HG02970 (cell line): Measurements from ENCODE around the gene OLIG2.

Experiments used
- ATAC-seq: cut with Tn5 transposase; IDR thresholded peaks from one replicate; pipeline ENCODE4 v1.9.1; 2021; ENCODE audit warnings: mild to moderate bottlenecking, moderate library complexity, moderate number of reproducible peaks; ENCODE audit not compliant: unreplicated experiment, low FRiP score

Gene OLIG2

GRCh38 chr21:33019516-33019884 is 6.2 kb upstream of the OLIG2 start:
- ATAC-seq = no peak

DNA sequence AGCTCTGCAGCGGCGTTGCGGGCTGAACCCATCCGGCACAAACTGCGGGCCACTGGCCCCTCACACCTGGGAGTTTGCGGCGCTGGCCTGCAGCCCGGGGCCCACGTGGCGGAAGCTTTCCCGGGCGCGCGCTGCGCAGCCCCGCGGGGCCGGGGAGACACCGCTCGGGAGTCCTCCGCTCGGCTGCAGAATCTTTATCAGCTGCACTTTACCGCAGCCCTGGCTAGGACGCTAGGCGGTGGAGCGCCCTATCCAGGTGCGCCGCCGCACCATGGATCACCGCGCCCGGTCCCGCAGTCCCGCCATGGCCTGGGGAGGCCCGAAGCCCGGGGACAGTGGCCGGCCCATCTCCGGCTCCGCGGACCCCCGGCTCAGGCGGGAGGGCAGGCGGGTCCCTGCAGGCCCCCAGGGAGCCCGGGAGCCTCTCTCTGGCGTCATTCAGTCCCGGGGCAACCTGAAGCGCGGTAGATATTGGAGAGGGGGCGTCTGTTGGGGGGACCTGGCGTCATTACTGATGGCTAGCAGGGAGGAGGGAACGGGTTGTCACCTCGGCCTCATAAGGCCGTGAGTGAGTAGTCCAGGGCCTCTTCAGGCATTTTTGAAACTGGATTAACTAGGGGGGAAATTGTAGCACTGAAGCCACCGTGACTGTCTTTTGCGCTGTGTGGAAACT is 5.7 kb upstream of the OLIG2 start:
- no peak for ATAC-seq

- ATAC-seq = no peak
Observed at GRCh38 chr21:33020558-33021100, 5.1 kb upstream of the OLIG2 start.

GRCh38 chr21:33021150-33021549 is 4.6 kb upstream of the OLIG2 start:
- no peak for ATAC-seq

- no peak for ATAC-seq
Observed at GRCh38 chr21:33021667-33022066, 4.1 kb upstream of the OLIG2 start.

DNA sequence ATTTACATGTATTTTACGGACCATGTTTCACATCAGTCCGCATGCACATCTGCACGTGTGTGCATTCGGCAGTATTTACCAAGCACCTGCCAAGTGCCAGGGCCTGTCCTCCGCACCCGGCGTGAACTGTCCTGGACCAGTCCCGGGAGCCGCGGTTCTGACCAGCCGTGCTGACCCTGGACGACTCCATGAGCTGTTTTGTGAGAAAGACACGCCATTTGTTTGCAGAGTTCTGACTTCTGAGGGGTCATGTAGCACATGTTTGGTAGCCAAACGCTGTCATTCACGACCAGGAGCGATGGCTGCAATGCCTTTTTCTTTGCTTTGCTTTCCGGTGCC is 3.3 kb upstream of the OLIG2 start:
- no peak for ATAC-seq

DNA sequence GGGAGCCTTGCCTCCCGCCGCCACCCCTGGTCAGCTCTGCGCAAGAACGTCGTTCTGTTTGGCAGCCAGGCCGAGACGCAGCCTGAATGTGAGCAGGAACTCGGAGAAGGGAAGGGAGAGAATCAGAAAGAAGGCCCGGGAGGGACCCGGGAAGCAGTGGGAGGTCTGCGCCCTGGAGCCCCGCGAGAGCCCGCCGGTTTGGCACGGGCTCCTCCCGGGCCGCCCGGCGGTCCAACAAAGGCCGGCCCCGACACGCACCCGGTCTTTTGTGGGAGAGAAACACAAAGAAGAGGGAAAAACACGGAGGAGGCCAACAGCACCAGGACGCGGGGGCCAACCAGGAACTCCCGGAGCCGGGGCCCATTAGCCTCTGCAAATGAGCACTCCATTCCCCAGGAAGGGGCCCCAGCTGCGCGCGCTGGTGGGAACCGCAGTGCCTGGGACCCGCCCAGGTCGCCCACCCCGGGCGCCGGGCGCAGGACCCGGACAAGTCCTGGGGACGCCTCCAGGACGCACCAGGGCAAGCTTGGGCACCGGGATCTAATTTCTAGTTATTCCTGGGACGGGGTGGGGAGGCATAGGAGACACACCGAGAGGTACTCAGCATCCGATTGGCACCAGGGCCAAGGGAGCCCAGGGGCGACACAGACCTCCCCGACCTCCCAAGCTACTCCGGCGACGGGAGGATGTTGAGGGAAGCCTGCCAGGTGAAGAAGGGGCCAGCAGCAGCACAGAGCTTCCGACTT is 2.7 kb upstream of the OLIG2 start:
- ATAC-seq = no peak

DNA sequence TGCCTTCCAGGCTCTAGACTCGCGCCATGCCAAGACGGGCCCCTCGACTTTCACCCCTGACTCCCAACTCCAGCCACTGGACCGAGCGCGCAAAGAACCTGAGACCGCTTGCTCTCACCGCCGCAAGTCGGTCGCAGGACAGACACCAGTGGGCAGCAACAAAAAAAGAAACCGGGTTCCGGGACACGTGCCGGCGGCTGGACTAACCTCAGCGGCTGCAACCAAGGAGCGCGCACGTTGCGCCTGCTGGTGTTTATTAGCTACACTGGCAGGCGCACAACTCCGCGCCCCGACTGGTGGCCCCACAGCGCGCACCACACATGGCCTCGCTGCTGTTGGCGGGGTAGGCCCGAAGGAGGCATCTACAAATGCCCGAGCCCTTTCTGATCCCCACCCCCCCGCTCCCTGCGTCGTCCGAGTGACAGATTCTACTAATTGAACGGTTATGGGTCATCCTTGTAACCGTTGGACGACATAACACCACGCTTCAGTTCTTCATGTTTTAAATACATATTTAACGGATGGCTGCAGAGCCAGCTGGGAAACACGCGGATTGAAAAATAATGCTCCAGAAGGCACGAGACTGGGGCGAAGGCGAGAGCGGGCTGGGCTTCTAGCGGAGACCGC is 2.0 kb upstream of the OLIG2 start:
- ATAC-seq = no peak

DNA sequence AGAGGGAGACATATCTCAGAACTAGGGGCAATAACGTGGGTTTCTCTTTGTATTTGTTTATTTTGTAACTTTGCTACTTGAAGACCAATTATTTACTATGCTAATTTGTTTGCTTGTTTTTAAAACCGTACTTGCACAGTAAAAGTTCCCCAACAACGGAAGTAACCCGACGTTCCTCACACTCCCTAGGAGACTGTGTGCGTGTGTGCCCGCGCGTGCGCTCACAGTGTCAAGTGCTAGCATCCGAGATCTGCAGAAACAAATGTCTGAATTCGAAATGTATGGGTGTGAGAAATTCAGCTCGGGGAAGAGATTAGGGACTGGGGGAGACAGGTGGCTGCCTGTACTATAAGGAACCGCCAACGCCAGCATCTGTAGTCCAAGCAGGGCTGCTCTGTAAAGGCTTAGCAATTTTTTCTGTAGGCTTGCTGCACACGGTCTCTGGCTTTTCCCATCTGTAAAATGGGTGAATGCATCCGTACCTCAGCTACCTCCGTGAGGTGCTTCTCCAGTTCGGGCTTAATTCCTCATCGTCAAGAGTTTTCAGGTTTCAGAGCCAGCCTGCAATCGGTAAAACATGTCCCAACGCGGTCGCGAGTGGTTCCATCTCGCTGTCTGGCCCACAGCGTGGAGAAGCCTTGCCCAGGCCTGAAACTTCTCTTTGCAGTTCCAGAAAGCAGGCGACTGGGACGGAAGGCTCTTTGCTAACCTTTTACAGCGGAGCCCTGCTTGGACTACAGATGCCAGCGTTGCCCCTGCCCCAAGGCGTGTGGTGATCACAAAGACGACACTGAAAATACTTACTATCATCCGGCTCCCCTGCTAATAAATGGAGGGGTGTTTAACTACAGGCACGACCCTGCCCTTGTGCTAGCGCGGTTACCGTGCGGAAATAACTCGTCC is 1.3 kb upstream of the OLIG2 start:
- ATAC-seq = no peak

GRCh38 chr21:33025106-33025488 is 638 bp upstream of the OLIG2 start:
- no peak for ATAC-seq

DNA sequence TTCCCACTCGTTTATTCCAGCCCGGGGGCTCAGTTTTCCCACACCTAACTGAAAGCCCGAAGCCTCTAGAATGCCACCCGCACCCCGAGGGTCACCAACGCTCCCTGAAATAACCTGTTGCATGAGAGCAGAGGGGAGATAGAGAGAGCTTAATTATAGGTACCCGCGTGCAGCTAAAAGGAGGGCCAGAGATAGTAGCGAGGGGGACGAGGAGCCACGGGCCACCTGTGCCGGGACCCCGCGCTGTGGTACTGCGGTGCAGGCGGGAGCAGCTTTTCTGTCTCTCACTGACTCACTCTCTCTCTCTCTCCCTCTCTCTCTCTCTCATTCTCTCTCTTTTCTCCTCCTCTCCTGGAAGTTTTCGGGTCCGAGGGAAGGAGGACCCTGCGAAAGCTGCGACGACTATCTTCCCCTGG is 716 bp downstream of the OLIG2 start:
- no peak for ATAC-seq

DNA sequence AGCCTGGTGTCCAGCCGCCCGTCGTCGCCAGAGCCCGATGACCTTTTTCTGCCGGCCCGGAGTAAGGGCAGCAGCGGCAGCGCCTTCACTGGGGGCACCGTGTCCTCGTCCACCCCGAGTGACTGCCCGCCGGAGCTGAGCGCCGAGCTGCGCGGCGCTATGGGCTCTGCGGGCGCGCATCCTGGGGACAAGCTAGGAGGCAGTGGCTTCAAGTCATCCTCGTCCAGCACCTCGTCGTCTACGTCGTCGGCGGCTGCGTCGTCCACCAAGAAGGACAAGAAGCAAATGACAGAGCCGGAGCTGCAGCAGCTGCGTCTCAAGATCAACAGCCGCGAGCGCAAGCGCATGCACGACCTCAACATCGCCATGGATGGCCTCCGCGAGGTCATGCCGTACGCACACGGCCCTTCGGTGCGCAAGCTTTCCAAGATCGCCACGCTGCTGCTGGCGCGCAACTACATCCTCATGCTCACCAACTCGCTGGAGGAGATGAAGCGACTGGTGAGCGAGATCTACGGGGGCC is 1.2 kb downstream of the OLIG2 start:
- no peak for ATAC-seq

DNA sequence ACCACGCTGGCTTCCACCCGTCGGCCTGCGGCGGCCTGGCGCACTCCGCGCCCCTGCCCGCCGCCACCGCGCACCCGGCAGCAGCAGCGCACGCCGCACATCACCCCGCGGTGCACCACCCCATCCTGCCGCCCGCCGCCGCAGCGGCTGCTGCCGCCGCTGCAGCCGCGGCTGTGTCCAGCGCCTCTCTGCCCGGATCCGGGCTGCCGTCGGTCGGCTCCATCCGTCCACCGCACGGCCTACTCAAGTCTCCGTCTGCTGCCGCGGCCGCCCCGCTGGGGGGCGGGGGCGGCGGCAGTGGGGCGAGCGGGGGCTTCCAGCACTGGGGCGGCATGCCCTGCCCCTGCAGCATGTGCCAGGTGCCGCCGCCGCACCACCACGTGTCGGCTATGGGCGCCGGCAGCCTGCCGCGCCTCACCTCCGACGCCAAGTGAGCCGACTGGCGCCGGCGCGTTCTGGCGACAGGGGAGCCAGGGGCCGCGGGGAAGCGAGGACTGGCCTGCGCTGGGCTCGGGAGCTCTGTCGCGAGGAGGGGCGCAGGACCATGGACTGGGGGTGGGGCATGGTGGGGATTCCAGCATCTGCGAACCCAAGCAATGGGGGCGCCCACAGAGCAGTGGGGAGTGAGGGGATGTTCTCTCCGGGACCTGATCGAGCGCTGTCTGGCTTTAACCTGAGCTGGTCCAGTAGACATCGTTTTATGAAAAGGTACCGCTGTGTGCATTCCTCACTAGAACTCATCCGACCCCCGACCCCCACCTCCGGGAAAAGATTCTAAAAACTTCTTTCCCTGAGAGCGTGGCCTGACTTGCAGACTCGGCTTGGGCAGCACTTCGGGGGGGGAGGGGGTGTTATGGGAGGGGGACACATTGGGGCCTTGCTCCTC is 1.9 kb downstream of the OLIG2 start:
- no peak for ATAC-seq

GRCh38 chr21:33028287-33028670 is 2.5 kb downstream of the OLIG2 start:
- no peak for ATAC-seq

- ATAC-seq = no peak
Observed at GRCh38 chr21:33028773-33029384, 3.1 kb downstream of the OLIG2 start.

- ATAC-seq = no peak
Observed at GRCh38 chr21:33029385-33029921, 3.7 kb downstream of the OLIG2 start.

DNA sequence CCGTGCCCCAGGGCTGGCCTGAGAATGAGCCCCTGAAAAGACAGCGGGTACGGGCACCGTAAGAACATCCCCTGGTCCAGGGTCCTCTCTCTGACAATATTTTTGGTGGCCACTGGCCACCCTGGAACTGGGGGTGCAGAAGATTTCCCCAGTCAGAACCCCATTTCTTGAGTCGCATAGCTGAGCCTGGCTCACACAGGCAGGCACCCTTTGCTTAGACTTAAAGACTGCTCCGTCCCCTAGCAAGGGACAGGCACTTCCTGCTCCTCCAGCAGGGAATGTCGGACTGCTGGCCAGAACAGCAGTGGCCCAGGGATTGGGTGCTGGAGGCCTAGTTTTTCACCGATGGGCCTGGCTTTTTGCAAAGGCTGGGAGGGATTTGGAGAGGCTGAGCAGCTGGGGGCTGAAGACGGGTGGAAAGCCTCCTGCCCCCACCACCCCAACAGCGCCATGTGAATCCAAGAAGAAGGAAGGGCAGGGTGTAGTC is 4.3 kb downstream of the OLIG2 start:
- ATAC-seq = no peak

DNA sequence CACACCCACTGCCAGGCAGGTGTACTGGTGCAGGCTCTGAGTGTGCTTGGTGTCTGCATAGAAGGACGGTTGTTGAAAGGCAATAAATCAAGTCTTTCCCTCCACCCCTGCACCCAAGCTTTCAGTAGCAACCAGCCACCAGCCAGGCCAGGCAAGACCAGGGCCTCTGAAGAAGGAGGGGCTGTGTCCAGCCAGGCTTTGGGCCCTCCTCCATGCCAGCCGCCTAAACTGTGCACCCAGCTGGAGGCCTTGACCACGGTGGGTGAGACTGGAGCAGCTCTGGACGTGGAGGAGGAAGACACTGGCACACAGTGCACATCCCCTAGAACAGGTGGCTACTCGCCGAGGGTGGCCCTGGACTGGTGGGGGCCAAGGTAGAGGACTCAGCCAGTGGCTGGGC is 4.9 kb downstream of the OLIG2 start:
- ATAC-seq = no peak
